Measurements from ENCODE around the gene HSD17B8.

HSD17B8 gene

DNA sequence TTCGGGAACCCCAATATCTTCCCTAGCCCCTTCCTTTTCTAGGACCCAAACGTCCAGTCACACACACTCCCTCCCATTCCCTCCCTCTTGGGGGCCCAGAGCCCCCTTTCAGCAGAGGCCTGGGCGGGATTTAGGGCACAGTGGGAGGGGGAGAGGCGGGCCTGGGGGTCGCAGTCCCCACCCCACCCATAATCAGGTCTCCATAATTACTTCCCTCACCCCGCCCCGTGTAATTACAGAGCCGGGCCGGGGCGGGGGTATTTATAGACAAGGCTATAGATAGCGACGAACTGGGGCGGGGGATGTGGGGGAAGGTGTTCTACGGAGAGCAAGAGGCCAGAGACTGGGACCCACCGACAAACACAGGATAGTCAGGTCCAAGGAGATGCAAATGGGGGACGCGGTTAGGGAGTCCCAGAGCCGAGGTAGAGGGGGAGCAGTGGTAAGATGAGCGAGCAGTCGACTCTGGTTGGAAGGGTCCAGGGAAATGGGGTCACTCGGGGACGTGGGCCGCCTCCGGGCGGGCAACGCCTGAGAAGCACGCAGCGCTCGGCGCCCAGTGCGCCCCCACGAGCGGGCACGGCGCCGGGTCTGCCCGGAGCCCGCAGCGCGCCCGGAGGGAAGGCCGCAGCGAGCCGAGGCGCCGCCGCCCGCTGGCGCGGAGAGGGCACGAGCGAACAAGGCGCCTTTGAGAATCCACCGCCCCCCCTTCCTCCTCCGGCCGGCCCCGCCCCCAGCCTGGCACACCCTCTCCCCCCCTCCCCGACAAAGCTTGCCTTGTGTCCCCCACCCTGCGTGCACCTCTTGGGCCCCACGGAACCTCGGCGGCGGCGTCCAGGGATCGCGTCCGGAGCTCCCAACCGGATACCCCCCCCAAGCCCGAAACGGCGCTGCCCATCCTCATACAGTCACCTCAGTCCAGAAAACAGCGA, 11.5 kb upstream of the HSD17B8 start:
- DNase-seq: no peak

DNA sequence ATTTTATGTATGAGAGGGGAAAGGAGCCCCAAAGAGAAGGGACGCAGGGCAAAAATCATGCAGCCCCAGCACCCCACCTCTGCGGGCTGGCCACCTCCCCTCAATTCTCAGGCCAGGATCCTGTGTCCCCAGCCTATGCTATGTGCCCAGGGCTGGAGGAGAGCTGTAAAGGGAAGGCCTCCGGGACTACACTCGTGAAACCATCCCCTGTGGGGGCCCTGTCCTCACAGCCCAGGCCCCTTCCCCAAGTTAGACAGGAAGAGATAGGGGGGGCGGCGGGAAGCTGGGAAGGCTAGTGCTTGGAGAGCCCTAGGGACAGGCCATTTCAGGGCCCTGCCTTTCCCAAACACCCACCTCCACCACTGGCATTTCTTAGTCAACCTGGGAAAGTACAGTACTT, 10.8 kb upstream of the HSD17B8 start:
- DNase-seq: no peak

DNA sequence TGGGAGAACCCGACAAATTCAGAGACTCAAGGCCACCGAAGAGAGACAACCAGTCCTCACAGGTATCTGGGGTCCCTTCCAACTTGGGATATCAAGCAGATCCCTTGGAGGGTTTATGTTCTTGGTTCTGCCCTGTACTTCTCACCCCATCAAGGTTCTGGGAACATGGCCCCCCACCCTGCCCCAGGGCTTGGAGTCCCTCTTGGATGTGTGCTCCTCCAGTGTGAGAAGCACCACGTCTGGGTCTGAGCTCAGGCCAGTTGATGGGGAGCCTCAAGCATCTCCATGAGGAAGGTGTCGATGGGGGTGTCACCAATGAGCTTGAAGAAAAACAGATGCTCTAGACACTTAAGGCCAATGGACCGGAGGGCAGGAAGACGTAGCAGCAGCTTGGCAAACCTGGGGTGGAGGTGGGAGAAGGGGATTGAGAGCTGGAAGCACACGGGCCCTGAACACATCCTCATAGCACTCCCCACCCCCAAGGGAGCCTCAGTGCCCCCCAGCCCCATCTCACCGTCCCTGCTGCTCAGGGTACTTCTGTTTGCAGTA, 9.9 kb upstream of the HSD17B8 start:
- no peak for DNase-seq

GRCh38 chr6:33195304-33196165, 8.9 kb upstream of the HSD17B8 start:
- DNase-seq: no peak

DNA sequence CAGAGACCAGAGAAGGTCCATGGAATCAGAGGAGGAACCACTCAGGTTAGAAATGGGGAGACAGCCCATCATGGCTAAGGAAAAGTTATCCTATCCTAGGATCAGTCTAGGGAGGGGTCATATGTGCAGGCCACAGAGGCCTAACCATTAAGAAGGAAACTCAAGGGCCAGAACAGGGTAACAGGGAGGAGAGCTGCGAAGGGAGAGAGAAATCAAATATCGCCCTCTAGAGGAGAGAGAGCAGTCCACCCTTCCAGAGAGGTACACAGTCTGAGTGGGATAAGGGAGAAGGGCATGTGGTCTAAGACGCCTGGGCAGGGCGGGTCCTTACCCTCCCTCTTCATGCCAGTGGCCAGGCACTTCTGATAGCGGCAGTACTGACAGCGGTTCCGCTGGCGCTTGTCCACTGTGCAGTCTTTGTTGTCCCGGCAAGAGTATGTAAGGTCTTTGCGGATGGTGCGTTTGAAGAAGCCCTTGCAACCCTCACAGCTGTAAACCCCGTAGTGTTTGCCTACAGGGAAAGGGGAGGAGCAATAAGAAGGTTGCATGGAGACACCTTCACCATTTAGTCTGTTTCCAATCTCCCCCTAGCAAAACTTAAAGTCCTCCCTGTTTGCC, 6.9 kb upstream of the HSD17B8 start:
- no peak for DNase-seq

GRCh38 chr6:33198159-33198852, 6.1 kb upstream of the HSD17B8 start:
- DNase-seq: no peak

GRCh38 chr6:33198853-33199436, 5.5 kb upstream of the HSD17B8 start:
- no peak for DNase-seq

- DNase-seq: peak in 1 of 2 donors; percentile 60
These were observed 4.7 kb upstream of the HSD17B8 start for GRCh38 chr6:33199687-33200218.

- peak; percentile 96 to 98 for DNase-seq
These were observed 4.0 kb upstream of the HSD17B8 start, which contains the start of the genes RXRB and SLC39A7 for GRCh38 chr6:33200219-33201146. Gene RXRB, minus strand, starts transcription at chr6:33200665. Its CDS starts 189 bp downstream, at chr6:33200476. Gene SLC39A7, plus strand, starts transcription at chr6:33200867. Its CDS starts 379 bp downstream, at chr6:33201246.

DNA sequence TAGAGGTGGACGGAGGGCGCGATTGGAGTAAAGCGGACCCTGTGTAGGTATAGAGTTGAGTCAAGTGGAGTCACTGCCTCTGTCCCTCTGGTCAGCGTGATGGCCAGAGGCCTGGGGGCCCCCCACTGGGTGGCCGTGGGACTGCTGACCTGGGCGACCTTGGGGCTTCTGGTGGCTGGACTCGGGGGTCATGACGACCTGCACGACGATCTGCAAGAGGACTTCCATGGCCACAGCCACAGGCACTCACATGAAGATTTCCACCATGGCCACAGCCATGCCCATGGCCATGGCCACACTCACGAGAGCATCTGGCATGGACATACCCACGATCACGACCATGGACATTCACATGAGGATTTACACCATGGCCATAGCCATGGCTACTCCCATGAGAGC, 3.3 kb upstream of the HSD17B8 start:
- DNase-seq: no peak

- no peak for DNase-seq
These were observed 2.5 kb upstream of the HSD17B8 start for GRCh38 chr6:33201935-33202334.

GRCh38 chr6:33202799-33203198, 1.7 kb upstream of the HSD17B8 start:
- no peak for DNase-seq

- no peak for DNase-seq
These were observed 851 bp upstream of the HSD17B8 start for GRCh38 chr6:33203443-33204164.

DNA sequence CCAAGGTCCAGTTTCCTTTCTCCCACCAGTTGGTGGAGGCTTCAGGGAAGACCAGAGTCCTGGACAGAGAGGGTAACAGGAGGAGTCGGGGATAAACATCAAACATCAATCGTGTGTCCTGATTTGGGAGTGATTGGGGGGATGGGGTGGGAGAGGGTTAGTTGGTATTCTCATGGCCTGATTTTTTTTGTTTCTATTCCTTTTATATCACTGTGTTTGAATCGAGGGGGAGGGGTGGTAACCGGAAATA, 365 bp upstream of the HSD17B8 start:
- DNase-seq: no peak

DNA sequence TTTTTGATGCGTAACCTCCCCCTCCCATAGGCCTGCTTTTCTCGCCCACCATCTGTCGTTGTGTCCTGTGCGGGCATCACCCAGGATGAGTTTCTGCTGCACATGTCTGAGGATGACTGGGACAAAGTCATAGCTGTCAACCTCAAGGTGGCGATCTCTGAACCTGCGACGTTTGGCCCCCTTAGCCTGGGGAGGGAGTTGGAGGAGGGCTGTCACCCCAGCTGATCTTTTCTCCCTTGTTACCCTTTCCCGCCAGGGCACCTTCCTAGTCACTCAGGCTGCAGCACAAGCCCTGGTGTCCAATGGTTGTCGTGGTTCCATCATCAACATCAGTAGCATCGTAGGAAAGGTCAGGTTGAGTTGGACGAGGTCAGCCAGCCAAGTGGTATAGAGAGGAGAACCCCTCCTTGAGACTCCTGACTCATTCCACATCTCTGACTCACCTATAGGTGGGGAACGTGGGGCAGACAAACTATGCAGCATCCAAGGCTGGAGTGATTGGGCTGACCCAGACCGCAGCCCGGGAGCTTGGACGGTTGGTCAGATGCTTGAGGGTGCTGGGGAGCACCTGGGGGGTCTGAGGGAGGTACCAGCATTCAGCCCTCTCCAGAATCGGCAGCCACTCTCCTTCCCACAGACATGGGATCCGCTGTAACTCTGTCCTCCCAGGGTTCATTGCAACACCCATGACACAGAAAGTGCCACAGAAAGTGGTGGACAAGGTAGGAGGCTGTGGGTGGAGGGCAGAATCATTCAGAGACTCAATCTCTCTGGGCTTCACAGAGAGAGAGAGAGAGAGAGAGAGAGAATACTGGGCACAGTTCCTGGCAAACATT, 954 bp downstream of the HSD17B8 start:
- peak in 1 of 2 donors; percentile 51 for DNase-seq

DNA sequence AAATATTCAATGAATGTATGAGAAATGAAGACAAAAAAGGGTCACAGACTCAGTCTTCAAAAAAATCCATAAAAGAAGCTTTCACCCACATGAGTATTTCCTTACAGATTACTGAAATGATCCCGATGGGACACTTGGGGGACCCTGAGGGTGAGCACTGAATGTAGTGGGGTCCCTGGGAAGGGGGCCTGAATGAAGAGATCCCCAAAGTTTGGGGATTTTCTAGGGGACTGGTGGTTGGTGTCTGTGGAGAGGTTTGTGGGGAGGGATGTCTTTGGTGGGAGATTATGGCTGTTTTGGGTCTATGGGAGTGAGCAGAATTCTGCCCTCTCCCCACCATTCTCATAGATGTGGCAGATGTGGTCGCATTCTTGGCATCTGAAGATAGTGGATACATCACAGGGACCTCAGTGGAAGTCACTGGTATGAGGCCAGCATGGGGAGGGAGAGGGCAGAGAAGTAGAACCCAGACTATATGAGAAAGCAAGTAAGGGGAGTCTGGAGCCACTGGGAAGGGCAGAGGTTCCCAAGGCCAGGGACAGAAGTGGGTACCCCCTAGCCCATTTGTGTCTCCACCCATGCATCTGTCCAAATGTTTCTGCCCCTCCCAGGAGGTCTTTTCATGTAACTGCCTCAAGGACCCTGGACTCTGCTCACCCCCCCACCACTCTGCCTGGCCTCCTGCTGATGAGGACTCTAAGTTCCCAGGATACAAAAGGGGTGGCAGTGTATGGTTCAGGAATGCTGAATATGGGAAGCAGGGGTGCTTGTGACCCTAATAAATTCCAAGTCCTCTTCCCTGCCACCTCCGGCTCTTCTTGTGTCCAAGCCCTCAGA, 1.8 kb downstream of the HSD17B8 start:
- DNase-seq: no peak

DNA sequence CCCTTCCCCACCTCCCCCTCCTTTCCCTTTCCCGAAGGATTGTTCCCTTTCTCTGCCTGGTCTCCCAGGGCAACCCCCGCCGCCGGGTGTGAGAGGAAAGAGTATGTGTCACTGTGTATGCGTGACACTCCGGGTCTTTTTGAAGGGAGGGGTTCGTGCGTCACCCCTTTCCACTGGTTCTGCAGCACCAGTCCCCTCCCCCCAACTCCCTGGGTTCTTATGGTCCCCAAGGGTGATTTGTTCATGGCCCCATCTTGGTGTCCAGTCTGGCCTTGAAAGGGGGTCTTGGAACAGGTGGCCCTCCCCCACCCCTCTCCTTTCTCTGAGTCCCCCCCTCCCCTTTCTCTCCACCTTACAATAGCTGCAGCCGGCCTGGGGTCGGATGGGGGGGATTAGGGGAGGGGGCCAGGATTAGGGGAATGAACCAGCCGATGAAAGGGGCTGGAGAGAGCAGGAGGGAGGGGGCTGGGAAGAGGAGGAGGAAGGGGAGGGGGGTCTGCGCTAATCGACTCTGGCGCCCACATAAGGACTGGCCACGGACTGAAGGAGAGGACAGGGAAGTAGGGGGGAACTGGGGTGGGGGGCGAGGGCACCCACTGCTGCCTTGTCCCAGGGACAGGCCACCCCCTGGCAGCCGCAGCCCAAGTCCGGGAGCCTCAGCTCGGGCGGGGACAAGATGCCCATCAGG, 2.6 kb downstream of the HSD17B8 start:
- no peak for DNase-seq

Measured in stimulated activated CD4-positive, alpha-beta T cell treated with anti-CD3 and anti-CD28 coated beads, Interleukin-2, amount 100 ng/mL, for 48 hours (primary cell).